CD14-positive monocyte (primary cell): Measurements from ENCODE around the gene HIVEP3. TPM values are rescaled to one million over a fixed set of nuclear protein-coding genes. Genes with fewer than 3 reads are reported as not detected.

ENCODE experiments used
- DNase-seq, 3 donors: peaks; one replicate each; pipeline ENCODE4 v3.0.0-alpha.2; 2011 to 2022
- H2AFZ ChIP-seq: 2 replicates; pipeline ENCODE4 v1.6.0; 2012; ENCODE audit warnings: mild to moderate bottlenecking, low read depth, low read length, inconsistent platforms; ENCODE audit not compliant: insufficient read depth, poor library complexity, severe bottlenecking
- H3K27ac ChIP-seq, 2 donors: 1 replicate in 1 of 2; 2 replicates in 1 of 2; pipeline ENCODE4 v1.5.1; 2012 to 2013; ENCODE audit warnings: low read length in 2 of 2, control low read depth in 1 of 2, inconsistent platforms in 1 of 2, low read depth in 1 of 2, mild to moderate bottlenecking in 1 of 2
- H3K27me3 ChIP-seq, 2 donors: one replicate each; pipeline versions ENCODE4 v1.6.0 to v1.6.1; 2011 to 2013; ENCODE audit warnings: low read length in 2 of 2; ENCODE audit not compliant: control insufficient read depth in 2 of 2, insufficient read depth in 2 of 2
- H3K36me3 ChIP-seq, 2 donors: replicated peaks in 1 of 2; 1 replicate in 1 of 2; 2 replicates in 1 of 2; pipeline versions ENCODE4 v1.5.1 to v1.6.1; 2012 to 2013; ENCODE audit warnings: low read length in 2 of 2, control low read depth in 1 of 2, inconsistent platforms in 1 of 2, mild to moderate bottlenecking in 1 of 2; ENCODE audit not compliant: insufficient read depth in 2 of 2, control insufficient read depth in 1 of 2
- H3K4me1 ChIP-seq, 2 donors: 1 replicate in 1 of 2; 2 replicates in 1 of 2; pipeline versions ENCODE4 v1.5.1 to v1.6.1; 2012 to 2013; ENCODE audit warnings: low read length in 2 of 2, control low read depth in 1 of 2, inconsistent platforms in 1 of 2, mild to moderate bottlenecking in 1 of 2, moderate library complexity in 1 of 2; ENCODE audit not compliant: insufficient read depth in 2 of 2, control insufficient read depth in 1 of 2
- H3K4me2 ChIP-seq: replicated peaks from 2 replicates; pipeline ENCODE3; 2012; ENCODE audit warnings: low read length, moderate library complexity, mild to moderate bottlenecking; ENCODE audit not compliant: poor library complexity, severe bottlenecking; ENCODE audit errors: extremely low read depth
- H3K4me3 ChIP-seq, 3 experiments: fragments of 200-600 bp in 1 of 3; sonication (generic) in 1 of 3; replicated peaks in 1 of 3; 1 replicate in 2 of 3; 2 replicates in 1 of 3; pipeline ENCODE4 v1.5.1; 2011 to 2013; ENCODE audit warnings: low read length in 3 of 3, mild to moderate bottlenecking in 3 of 3, control low read depth in 2 of 3, low read depth in 2 of 3, inconsistent platforms in 1 of 3, moderate library complexity in 1 of 3
- H3K79me2 ChIP-seq: 2 replicates; pipeline ENCODE4 v1.6.0; 2012; ENCODE audit warnings: mild to moderate bottlenecking, control low read depth, inconsistent platforms, low read length, moderate library complexity; ENCODE audit not compliant: insufficient read depth
- H3K9ac ChIP-seq: 2 replicates; pipeline ENCODE4 v1.6.0; 2017; ENCODE audit warnings: low read length, mild to moderate bottlenecking; ENCODE audit not compliant: insufficient read depth, poor library complexity, severe bottlenecking
- H3K9me3 ChIP-seq, 2 donors: replicated peaks in 1 of 2; 1 replicate in 1 of 2; 2 replicates in 1 of 2; pipeline versions ENCODE4 v1.5.1 to v1.6.1; 2012 to 2013; ENCODE audit warnings: low read length in 2 of 2, control low read depth in 1 of 2; ENCODE audit not compliant: control insufficient read depth in 1 of 2, insufficient read depth in 1 of 2
- H4K20me1 ChIP-seq: 2 replicates; pipeline ENCODE4 v1.6.0; 2012; ENCODE audit warnings: mild to moderate bottlenecking, low read length, control low read depth, moderate library complexity; ENCODE audit not compliant: insufficient read depth
- H3K27ac Mint-ChIP-seq, 7 donors: one replicate each; pipeline ENCODE4 v1.8.0; 2020; ENCODE audit warnings: mild to moderate bottlenecking in 7 of 7, mixed read lengths in 7 of 7, moderate library complexity in 6 of 7, inconsistent platforms in 2 of 7
- H3K27me3 Mint-ChIP-seq, 3 donors: one replicate each; pipeline ENCODE4 v1.8.0; 2021 to 2022; ENCODE audit warnings: low read depth in 3 of 3, mild to moderate bottlenecking in 3 of 3, mixed read lengths in 3 of 3, moderate library complexity in 3 of 3, inconsistent platforms in 1 of 3
- H3K36me3 Mint-ChIP-seq, 2 donors: one replicate each; pipeline ENCODE4 v1.8.0; 2020; ENCODE audit warnings: mixed read lengths in 2 of 2, inconsistent platforms in 1 of 2, mild to moderate bottlenecking in 1 of 2
- H3K4me1 Mint-ChIP-seq: one replicate; pipeline ENCODE4 v1.8.0; 2020; ENCODE audit warnings: mild to moderate bottlenecking, mixed read lengths
- H3K4me3 Mint-ChIP-seq, 2 donors: one replicate each; pipeline ENCODE4 v1.8.0; 2020; ENCODE audit warnings: mild to moderate bottlenecking in 2 of 2, mixed read lengths in 2 of 2, moderate library complexity in 1 of 2
- H3K9me3 Mint-ChIP-seq, 7 donors: one replicate each; pipeline ENCODE4 v1.8.0; 2020 to 2022; ENCODE audit warnings: mixed read lengths in 7 of 7, mild to moderate bottlenecking in 6 of 7, moderate library complexity in 6 of 7, inconsistent platforms in 2 of 7
- WGBS: methylation state at CpG from one replicate; pipeline ENCODE4 v1.1.5; 2013; ENCODE audit warnings: missing lambda C conversion rate; ENCODE audit not compliant: insufficient coverage; 5-methylcytosine and 5-hydroxymethylcytosine counted together
- intact Hi-C, 2 donors: fragments of 100-400 bp; cut with micrococcal nuclease; formaldehyde crosslinking; loops; one replicate each; pipeline versions ENCODE4 v1.15.0 to v1.15.1; 2023
- polyA plus RNA-seq, 3 donors: library from polyadenylated mRNA; depleted of rRNA in 1 of 3; unstranded in 2 of 3; stranded (reverse) in 1 of 3; fragments of 300-500 nt in 2 of 3; fragments of >200 nt in 1 of 3; fragmentation: Illumina TruSeq in 2 of 3; gene quantifications; 1 replicate in 2 of 3; 2 replicates in 1 of 3; pipeline ENCODE4 v1.2.3, GENCODE V29; 2012 to 2021
- TF ChIP-seq, protein P1 (sequence below): fragments of 200-600 bp; IDR thresholded peaks from one replicate; pipeline ENCODE4 v1.8.0; 2022; ENCODE audit warnings: antibody characterized with exemption, mild to moderate bottlenecking

The HIVEP3 gene
- polyA plus RNA-seq, 3 donors, result 1.2 to 3.7 (median 1.8) TPM

DNA sequence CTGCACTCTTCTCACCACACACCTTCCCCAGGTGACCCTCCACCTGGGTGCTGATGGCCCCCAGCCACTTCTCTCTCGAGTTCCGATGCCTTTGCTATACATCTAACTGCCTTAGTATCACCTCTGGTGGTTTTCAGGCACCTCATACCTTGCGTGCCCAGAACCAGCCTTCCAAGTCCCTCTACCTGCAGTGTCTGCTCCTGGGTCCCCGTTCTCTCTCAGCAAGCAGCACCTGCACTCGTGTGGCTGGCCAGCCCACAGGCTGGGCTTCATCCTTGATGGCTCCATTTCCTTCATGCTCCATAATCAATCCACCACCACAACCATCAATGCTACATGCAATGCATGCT, 385.0 kb downstream of the HIVEP3 start:
- peaks cover 0 to 8% (median 4%) of the 10 kb centered on the region in 3 donors for H3K27me3 Mint-ChIP-seq
- Histone ChIP-seq H3K4me2 (no peak overlapping the region), H3K4me1 (no peaks in the 10 kb centered on the region), H3K79me2 (no peaks in the 10 kb centered on the region), H3K9me3 (no peaks in the 10 kb centered on the region), H3K9ac (no peak overlapping the region), H4K20me1 (peaks cover 46% of the 10 kb centered on the region), H3K27me3 (no peaks in the 10 kb centered on the region), H3K4me3 (no peak overlapping the region), H3K27ac (no peak overlapping the region), H3K36me3 (peaks cover 0 to 6% of the 10 kb centered on the region in 2 donors), H2AFZ (no peak overlapping the region)
- TF ChIP-seq, protein P1, sequence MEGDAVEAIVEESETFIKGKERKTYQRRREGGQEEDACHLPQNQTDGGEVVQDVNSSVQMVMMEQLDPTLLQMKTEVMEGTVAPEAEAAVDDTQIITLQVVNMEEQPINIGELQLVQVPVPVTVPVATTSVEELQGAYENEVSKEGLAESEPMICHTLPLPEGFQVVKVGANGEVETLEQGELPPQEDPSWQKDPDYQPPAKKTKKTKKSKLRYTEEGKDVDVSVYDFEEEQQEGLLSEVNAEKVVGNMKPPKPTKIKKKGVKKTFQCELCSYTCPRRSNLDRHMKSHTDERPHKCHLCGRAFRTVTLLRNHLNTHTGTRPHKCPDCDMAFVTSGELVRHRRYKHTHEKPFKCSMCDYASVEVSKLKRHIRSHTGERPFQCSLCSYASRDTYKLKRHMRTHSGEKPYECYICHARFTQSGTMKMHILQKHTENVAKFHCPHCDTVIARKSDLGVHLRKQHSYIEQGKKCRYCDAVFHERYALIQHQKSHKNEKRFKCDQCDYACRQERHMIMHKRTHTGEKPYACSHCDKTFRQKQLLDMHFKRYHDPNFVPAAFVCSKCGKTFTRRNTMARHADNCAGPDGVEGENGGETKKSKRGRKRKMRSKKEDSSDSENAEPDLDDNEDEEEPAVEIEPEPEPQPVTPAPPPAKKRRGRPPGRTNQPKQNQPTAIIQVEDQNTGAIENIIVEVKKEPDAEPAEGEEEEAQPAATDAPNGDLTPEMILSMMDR, result no peak
- H3K36me3 Mint-ChIP-seq, result peaks cover 15 to 25% of the 10 kb centered on the region in 2 donors
- H3K4me1 Mint-ChIP-seq, result no peaks in the 10 kb centered on the region
- H3K9me3 Mint-ChIP-seq, result peaks cover 0 to 8% (median 0%) of the 10 kb centered on the region in 7 donors
- 94% methylated on average over 5 of the region's 5 CpGs for whole genome bisulfite sequencing
- peak overlapping the region in 1 of 7 donors; percentile 4 for H3K27ac Mint-ChIP-seq
- no peak overlapping the region for H3K4me3 Mint-ChIP-seq
- no peak for DNase-seq
- intact Hi-C loops, result no loop called here

DNA sequence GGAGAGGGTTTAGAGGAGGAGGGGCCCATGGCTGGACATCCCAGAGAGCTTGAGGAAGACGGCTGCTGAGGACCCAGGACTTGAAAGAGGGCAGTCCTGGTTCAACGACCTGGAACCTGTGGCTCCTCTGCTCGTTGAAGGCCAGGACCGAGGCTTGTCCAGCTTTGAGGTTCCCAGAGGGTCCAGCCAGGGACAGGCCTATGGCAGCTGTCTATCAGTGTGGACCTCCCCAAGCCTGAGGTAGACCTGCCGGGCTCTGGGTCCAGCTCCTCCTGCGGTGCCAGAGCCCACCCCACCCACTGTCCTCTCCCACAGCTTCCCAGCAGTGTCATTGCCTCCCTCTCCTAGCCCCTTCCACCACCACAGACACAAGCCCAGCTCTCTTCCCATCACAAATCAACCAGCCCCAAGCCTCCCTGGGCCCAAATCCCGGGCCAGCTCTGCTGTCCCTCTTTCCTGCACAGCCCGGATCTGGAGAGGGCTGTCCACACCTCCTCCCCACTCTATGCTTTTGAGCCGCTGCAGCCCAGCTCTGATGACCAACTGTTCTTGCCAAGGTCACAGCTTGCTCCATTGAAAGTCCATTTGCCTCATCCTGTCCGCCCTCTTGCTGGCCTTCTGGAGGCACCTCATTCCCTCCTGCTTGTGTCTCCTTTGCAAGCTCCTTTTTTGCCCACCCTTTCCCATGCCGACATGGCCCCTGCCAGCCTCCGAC, 385.5 kb downstream of the HIVEP3 start:
- no peak overlapping the region for H3K4me3 Mint-ChIP-seq
- peaks cover 0 to 10% (median 1%) of the 10 kb centered on the region in 7 donors for H3K9me3 Mint-ChIP-seq
- no peaks in the 10 kb centered on the region for H3K4me1 Mint-ChIP-seq
- TF ChIP-seq, protein P1, result no peak
- 98% methylated on average over 9 of the region's 12 CpGs for WGBS
- peaks cover 0 to 8% (median 4%) of the 10 kb centered on the region in 3 donors for H3K27me3 Mint-ChIP-seq
- no peaks in the 10 kb centered on the region for H3K79me2 ChIP-seq
- H3K36me3 ChIP-seq, result peaks cover 0 to under 1% of the 10 kb centered on the region in 2 donors
- no peaks in the 10 kb centered on the region for H3K9me3 ChIP-seq
- H4K20me1 ChIP-seq, result peaks cover 46% of the 10 kb centered on the region
- H3K4me1 ChIP-seq, result no peaks in the 10 kb centered on the region
- H3K27ac Mint-ChIP-seq, result peak overlapping the region in 1 of 7 donors; percentile 15
- H3K27ac ChIP-seq, result no peak overlapping the region
- H3K4me3 ChIP-seq, result no peak overlapping the region
- H3K27me3 ChIP-seq, result no peaks in the 10 kb centered on the region
- H3K9ac ChIP-seq, result no peak overlapping the region
- no peak for DNase-seq
- intact Hi-C loops, result no loop called here
- no peak overlapping the region for H2AFZ ChIP-seq
- peaks cover 15 to 23% of the 10 kb centered on the region in 2 donors for H3K36me3 Mint-ChIP-seq
- no peak overlapping the region for H3K4me2 ChIP-seq
